SW480 (cell line): ENCODE results near the gene MAP2K7.
"Not testable (repeated sequence)": the region's sequence is repeated elsewhere in the genome, so short reads cannot be mapped to it uniquely, and the experiment has no call there.

Source experiments
- DNase-seq: peaks from one replicate; pipeline ENCODE4 v3.0.0-alpha.2; 2016; ENCODE audit warnings: low spot score

The MAP2K7 gene

GRCh38 chr19:7903244-7904073 lies at the start of gene MAP2K7:
MAP2K7 (plus strand) TSS chr19:7903877; CDS start chr19:7903945, 68 bp downstream.
- DNase-seq: peak; percentile 98

GRCh38 chr19:7855426-7856108 lies 48.1 kb upstream of the MAP2K7 start:
- no peak for DNase-seq

GRCh38 chr19:7856109-7856591 lies 47.5 kb upstream of the MAP2K7 start:
- DNase-seq: no peak

GRCh38 chr19:7856679-7857663 lies 46.7 kb upstream of the MAP2K7 start:
- DNase-seq: no peak

GRCh38 chr19:7857727-7858108 lies 46.0 kb upstream of the MAP2K7 start:
- DNase-seq: no peak

- DNase-seq: no peak
Observed at GRCh38 chr19:7858109-7858770, 45.4 kb upstream of the MAP2K7 start.

GRCh38 chr19:7859087-7859486 lies 44.6 kb upstream of the MAP2K7 start:
- not testable (repeated sequence) for DNase-seq

GRCh38 chr19:7859831-7860713 lies 43.6 kb upstream of the MAP2K7 start:
- DNase-seq: no peak

- no peak for DNase-seq
Observed at GRCh38 chr19:7860714-7861618, 42.7 kb upstream of the MAP2K7 start.

GRCh38 chr19:7861619-7862412 lies 41.9 kb upstream of the MAP2K7 start:
- DNase-seq: no peak

GRCh38 chr19:7862413-7862951 lies 41.2 kb upstream of the MAP2K7 start:
- DNase-seq: no peak

GRCh38 chr19:7863157-7863970 lies 40.3 kb upstream of the MAP2K7 start:
- DNase-seq: no peak

- DNase-seq: no peak
Observed at GRCh38 chr19:7863971-7864689, 39.5 kb upstream of the MAP2K7 start.

GRCh38 chr19:7864690-7865074 lies 39.0 kb upstream of the MAP2K7 start:
- DNase-seq: no peak

- no peak for DNase-seq
Observed at GRCh38 chr19:7865262-7865911, 38.3 kb upstream of the MAP2K7 start.

- no peak for DNase-seq
Observed at GRCh38 chr19:7866399-7867091, 37.1 kb upstream of the MAP2K7 start.
